GM12874 (cell line): ENCODE results near the gene INPP4A.

ENCODE experiments used
- TF ChIP-seq, protein P1 (sequence below): IDR thresholded peaks from 2 replicates; pipeline ENCODE4 v1.5.1; 2011; ENCODE audit warnings: low read depth, mild to moderate bottlenecking, control low read depth, low read length, moderate library complexity; ENCODE audit not compliant: insufficient read depth

The INPP4A gene

DNA sequence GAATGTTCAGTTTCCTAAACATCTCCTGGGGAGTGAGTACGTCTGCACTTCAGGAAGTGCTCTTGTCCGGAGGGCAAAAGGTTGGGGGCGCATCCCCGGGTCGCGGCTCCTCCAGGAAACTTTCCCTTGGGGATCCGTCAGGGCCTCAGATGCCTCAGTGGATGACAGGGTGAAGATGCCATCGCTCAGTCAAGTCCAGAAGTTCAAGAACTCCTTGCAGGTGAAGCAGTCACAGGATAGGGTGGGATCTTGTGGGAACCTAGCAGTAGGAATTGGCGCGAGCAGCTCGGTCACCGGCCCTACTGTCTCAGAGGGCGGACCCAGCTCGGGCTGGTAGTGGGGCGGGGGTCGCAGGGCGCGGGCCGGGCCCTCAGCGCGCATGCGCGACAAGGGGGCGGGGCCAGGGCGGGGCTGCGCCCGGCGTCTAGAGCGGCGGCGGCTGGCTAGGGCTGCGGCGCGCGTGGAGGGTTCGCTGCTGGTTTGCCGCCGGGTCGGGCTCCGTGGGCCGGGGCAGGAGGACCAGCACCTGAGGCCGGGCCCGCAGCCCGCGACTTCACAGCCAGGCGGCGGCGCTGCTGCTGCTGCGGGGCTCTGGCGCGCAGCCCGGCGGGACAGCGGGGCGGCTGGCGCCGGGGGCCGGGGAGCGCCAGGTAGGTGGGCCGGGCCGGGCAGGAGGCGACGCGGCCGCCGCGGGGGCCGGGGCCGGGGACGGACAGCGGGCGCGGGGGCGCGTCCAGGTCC is at the start of gene INPP4A:
TSS of gene INPP4A (plus strand) at position 423 of the 741 bp plus-strand sequence. CDS start 75,191 bp downstream, outside the sequence.
- TF ChIP-seq, protein P1, sequence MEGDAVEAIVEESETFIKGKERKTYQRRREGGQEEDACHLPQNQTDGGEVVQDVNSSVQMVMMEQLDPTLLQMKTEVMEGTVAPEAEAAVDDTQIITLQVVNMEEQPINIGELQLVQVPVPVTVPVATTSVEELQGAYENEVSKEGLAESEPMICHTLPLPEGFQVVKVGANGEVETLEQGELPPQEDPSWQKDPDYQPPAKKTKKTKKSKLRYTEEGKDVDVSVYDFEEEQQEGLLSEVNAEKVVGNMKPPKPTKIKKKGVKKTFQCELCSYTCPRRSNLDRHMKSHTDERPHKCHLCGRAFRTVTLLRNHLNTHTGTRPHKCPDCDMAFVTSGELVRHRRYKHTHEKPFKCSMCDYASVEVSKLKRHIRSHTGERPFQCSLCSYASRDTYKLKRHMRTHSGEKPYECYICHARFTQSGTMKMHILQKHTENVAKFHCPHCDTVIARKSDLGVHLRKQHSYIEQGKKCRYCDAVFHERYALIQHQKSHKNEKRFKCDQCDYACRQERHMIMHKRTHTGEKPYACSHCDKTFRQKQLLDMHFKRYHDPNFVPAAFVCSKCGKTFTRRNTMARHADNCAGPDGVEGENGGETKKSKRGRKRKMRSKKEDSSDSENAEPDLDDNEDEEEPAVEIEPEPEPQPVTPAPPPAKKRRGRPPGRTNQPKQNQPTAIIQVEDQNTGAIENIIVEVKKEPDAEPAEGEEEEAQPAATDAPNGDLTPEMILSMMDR = peak; percentile 13; the same call in 1 of the 2 replicates

DNA sequence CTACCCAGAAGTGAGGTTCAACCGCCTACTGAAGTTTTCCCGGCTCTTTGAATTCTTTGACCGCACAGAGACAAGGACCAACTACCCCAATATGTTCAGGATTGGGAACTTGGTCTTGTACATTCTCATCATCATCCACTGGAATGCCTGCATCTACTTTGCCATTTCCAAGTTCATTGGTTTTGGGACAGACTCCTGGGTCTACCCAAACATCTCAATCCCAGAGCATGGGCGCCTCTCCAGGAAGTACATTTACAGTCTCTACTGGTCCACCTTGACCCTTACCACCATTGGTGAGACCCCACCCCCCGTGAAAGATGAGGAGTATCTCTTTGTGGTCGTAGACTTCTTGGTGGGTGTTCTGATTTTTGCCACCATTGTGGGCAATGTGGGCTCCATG is 48.7 kb upstream of the INPP4A start:
- TF ChIP-seq, protein P1 = no peak

- TF ChIP-seq, protein P1 = no peak
These were observed 47.8 kb upstream of the INPP4A start for GRCh38 chr2:98396745-98397355.

DNA sequence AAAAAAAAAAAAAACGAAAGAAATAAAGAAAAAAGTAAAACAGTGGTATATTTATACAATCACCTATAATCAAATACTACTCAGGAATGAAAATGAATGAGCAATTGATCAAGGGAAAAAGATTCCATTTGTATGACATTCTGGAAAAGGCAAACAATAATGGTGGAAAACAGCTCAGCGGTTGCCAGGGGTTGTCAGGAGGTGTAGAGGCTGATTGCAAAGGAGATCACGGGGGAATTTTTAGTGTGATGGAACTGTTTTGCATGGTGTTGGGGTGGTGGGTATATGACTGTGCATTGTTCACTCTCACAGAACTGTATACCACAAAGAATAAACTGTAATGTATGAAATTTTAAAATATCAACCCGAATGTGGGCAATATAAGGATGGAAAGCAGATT is 45.5 kb upstream of the INPP4A start:
- TF ChIP-seq, protein P1 = no peak

DNA sequence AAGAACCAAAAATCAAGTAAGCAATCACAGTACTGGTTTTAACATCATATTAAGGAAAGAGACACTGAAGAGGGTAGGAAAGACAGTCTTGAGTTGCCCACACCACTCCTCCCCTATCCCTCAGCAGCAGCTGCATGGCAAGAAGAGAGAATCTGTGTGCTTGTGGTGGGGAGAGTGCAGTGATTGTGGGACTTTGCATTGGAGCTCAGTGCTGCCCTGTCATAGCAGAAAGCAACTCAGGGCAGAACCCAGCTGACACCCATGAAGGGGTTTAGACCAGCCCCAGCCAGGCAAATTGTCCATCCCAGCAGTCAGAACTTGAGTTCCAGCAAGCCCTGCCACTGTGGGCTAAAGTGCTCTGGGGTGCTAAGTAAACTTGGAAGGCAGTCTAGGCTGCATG is 40.8 kb upstream of the INPP4A start:
- TF ChIP-seq, protein P1 = no peak

DNA sequence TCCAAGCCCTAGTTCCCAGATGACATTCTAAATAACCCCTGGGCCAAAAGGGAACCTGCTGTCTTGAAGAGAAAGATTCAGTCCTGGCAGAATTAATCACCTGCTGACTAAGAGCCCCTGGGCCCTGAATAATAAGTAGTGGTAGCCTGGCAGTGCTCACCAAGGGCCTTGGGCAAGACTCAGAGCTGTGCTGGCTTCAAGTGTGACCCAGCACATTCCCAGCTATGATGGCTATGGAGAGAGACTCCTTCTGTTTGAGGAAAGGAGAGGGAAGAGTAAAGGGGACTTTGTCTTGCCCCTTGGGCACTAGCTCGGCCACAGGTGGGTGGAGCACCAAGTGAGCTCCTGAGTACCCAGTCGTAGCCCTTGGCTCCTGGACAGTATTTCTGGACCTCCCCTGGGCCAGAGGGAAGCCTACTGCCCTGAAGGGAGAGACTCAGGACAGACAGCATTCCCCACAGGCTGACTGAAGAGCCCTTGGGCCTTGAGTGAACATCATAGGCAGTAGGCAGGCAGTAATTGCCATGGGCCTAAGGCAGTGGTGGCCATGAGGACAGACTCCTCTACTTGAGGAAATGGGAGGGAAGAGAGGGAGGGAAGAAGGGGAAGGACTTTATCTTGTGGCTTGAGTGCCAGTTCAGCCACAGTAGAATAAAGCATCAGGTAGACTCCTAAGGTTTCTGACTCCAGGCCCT is 40.0 kb upstream of the INPP4A start:
- TF ChIP-seq, protein P1 = no peak

DNA sequence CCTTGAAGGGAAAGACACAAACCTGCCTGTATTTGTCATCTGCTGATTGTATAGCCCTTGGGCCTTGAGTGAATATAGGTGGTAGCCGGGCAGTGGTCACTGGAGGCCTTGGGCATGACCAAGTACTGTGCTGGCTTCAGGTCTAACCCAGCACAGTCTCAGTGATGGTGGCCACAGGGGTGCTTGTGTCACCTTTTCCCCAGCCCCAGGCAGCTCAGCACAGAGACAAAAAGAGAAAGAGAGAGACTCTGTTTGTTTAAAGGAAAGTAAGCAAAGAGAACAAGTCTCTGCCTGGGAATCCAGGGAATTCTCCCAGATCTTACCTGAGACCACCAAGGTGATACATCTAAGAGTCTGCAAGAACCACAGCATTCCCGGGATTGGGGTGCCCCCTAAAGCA is 39.4 kb upstream of the INPP4A start:
- TF ChIP-seq, protein P1 = no peak
